Effector memory CD4-positive, alpha-beta T cell (primary cell): Measurements from ENCODE around the gene ID3.

Experiments used
- DNase-seq, 3 donors: peaks; one replicate each; pipeline ENCODE4 v3.0.0-alpha.2; 2020
- H3K27ac ChIP-seq: 2 replicates; pipeline ENCODE4 v1.7.0; 2013; ENCODE audit warnings: mild to moderate bottlenecking, low read length, moderate library complexity; ENCODE audit not compliant: insufficient read depth, poor library complexity, severe bottlenecking
- H3K27me3 ChIP-seq: replicated peaks from 2 replicates; pipeline ENCODE4 v1.7.0; 2013; ENCODE audit warnings: mild to moderate bottlenecking, low read length; ENCODE audit not compliant: insufficient read depth, control insufficient read depth, poor library complexity, severe bottlenecking
- H3K36me3 ChIP-seq: 2 replicates; pipeline ENCODE4 v1.7.0; 2013; ENCODE audit warnings: mild to moderate bottlenecking, low read length, moderate library complexity; ENCODE audit not compliant: control insufficient read depth, insufficient read depth
- H3K4me1 ChIP-seq: 2 replicates; pipeline ENCODE4 v1.7.0; 2013; ENCODE audit warnings: low read length, mild to moderate bottlenecking; ENCODE audit not compliant: control insufficient read depth, insufficient read depth, poor library complexity, severe bottlenecking
- H3K4me3 ChIP-seq: 2 replicates; pipeline ENCODE4 v1.7.0; 2013; ENCODE audit warnings: low read length, low read depth, mild to moderate bottlenecking; ENCODE audit not compliant: insufficient read depth, poor library complexity, severe bottlenecking
- H3K9me3 ChIP-seq: 2 replicates; pipeline ENCODE4 v1.7.0; 2013; ENCODE audit warnings: mild to moderate bottlenecking, low read length, moderate library complexity; ENCODE audit not compliant: control insufficient read depth
- total RNA-seq, 3 donors: gene quantifications; one replicate each; lab custom pipeline; 2026; lab: John Stamatoyannopoulos, UW

The ID3 gene
- total RNA-seq, result 19.6 to 33.5 (median 19.9) reads per million in 3 donors

DNA sequence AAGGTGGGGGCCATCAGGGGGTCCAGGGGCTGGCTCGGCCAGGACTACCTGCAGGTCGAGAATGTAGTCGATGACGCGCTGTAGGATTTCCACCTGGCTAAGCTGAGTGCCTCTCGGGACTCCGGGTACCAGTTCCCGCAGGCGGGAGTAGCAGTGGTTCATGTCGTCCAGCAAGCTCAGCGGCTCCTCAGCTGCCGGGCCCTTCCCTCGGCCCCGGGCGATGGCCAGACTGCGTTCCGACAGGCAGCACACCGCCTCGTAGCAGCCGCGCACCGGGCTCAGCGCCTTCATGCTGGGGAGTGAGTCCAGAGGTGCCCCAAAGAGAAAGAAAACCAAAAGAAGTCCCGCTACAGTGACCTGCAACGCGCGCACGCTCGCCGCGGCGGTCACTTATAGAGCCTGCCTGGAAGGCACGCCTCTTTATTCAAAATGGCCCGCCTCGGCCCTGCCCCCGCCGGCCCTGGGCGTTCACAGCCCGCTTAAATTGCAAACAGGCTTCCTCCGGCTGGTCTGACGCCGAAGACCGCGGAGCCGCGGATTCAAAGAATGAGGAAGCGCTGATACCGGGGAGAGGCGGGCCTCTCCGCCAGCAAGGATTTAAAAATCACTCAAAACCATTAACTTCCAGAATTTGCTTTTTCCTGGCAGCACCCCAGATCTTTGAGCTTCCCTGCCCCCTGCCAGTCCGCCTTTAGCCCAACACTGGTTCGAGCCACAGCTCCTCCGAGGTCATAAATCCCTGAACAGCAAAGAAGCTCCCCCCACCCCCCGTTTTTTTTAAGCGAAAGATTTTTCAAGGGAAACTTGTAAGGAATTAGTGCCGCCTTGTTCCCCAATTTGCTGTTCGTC is at the start of gene ID3:
Gene ID3, minus strand, starts transcription at position 366 of the 849 bp plus-strand sequence. Its CDS starts 75 bp downstream, at position 291.
- no peaks in the 10 kb centered on the region for H3K36me3 ChIP-seq
- peaks cover 29% of the 10 kb centered on the region for H3K4me1 ChIP-seq
- no peaks in the 10 kb centered on the region for H3K27me3 ChIP-seq

DNA sequence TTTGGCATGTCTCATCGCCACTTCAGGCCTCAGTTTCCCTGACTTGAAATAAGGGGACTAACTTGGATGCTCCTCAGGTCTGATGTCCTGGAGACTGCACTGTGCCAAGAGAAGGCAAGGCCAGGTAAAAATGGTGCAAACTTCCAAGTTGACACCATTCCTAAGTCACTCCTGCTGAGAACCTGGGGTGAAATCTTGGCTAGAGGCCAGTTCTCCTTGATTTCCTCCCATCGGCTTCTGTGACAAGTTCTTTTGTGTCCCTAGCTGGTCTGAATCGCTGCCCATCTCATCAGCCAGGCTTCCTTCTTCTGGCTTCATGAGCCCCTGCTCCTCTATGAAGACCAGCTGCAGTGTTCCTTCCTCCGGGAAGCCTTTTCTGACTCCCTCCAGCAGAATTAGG is 48.6 kb upstream of the ID3 start:
- Histone ChIP-seq H3K4me3 (no peak overlapping the region), H3K9me3 (no peaks in the 10 kb centered on the region), H3K36me3 (no peaks in the 10 kb centered on the region), H3K27me3 (no peaks in the 10 kb centered on the region), H3K27ac (no peak overlapping the region), H3K4me1 (peaks cover 38% of the 10 kb centered on the region)
- DNase-seq, result no peak

More for the DNA sequence above, at the start of gene ID3:
- Histone ChIP-seq H3K9me3 (no peaks in the 10 kb centered on the region), H3K4me3 (peak within 1 kb of the TSS; percentile 97), H3K27ac (peak within 1 kb of the TSS; percentile 81)
- DNase-seq, result peak; percentile 84 to 88 (median 84)

GRCh38 chr1:23601968-23602876 is 42.9 kb upstream of the ID3 start:
- Histone ChIP-seq H3K4me1 (peaks cover 68% of the 10 kb centered on the region), H3K9me3 (no peaks in the 10 kb centered on the region), H3K36me3 (no peaks in the 10 kb centered on the region), H3K4me3 (peak overlapping the region; percentile 35), H3K27ac (peak overlapping the region; percentile 62), H3K27me3 (no peaks in the 10 kb centered on the region)
- no peak for DNase-seq

- no peak for DNase-seq
- Histone ChIP-seq H3K27me3 (no peaks in the 10 kb centered on the region), H3K27ac (peak overlapping the region; percentile 62), H3K36me3 (no peaks in the 10 kb centered on the region), H3K4me3 (peak overlapping the region; percentile 35), H3K4me1 (peaks cover 65% of the 10 kb centered on the region), H3K9me3 (no peaks in the 10 kb centered on the region)
Measured at GRCh38 chr1:23601135-23601967, 42.0 kb upstream of the ID3 start.

GRCh38 chr1:23600283-23600682 is 41.0 kb upstream of the ID3 start:
- Histone ChIP-seq H3K36me3 (no peaks in the 10 kb centered on the region), H3K4me3 (no peak overlapping the region), H3K4me1 (peaks cover 62% of the 10 kb centered on the region), H3K27ac (no peak overlapping the region), H3K9me3 (no peaks in the 10 kb centered on the region), H3K27me3 (no peaks in the 10 kb centered on the region)
- DNase-seq, result no peak

GRCh38 chr1:23599125-23599524 is 39.8 kb upstream of the ID3 start:
- DNase-seq, result no peak
- Histone ChIP-seq H3K27me3 (no peaks in the 10 kb centered on the region), H3K4me1 (peaks cover 73% of the 10 kb centered on the region)

GRCh38 chr1:23598424-23598823 is 39.1 kb upstream of the ID3 start:
- Histone ChIP-seq H3K9me3 (no peaks in the 10 kb centered on the region), H3K4me3 (no peak overlapping the region), H3K27me3 (no peaks in the 10 kb centered on the region), H3K4me1 (peaks cover 80% of the 10 kb centered on the region), H3K36me3 (no peaks in the 10 kb centered on the region), H3K27ac (no peak overlapping the region)
- DNase-seq, result no peak

More at GRCh38 chr1:23599125-23599524, 39.8 kb upstream of the ID3 start:
- Histone ChIP-seq H3K4me3 (no peak overlapping the region), H3K36me3 (no peaks in the 10 kb centered on the region), H3K27ac (no peak overlapping the region), H3K9me3 (no peaks in the 10 kb centered on the region)

DNA sequence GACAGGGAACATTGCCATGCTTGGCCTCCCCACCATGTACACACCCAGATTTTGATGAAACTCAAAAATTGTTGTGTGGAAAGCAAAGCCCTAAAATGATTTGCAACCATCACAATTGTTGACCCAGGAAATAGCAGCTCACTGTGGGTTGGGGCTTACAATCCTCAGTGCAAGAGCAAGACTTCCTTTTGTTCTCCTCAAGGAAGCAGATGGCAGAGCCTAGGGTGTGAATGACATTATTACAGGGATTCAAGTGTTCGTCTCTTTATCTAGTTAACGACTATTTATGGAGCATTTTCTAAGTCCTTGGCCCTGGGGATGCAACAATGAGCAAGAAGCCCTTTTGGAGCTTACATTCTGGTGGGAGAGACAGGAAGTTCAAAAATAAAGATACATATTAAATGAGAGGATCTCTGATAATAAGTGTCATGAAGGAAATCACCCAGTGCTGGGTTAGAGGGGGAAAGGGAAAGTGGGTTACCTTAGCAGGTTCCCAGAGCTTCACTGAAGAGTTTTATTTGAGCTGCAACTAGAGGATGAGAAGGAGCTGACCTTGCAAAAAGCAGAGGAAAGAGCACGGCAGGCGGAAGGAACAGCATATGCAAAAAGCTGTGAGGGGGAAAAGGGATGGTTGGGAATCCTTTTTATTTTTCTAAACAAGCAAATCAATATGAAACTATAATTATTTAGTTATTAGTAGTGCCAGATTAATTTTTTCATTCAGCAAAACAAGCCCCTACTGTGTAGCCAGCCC is 38.5 kb upstream of the ID3 start:
- Histone ChIP-seq H3K27me3 (no peaks in the 10 kb centered on the region), H3K27ac (no peak overlapping the region), H3K4me3 (no peak overlapping the region), H3K4me1 (peaks cover 81% of the 10 kb centered on the region), H3K9me3 (no peaks in the 10 kb centered on the region), H3K36me3 (no peaks in the 10 kb centered on the region)
- DNase-seq, result no peak
